RCC 7860 (cell line): ENCODE data around the gene MTCH1.

ENCODE experiments used
- DNase-seq: peaks from one replicate; pipeline ENCODE4 v3.0.0-alpha.2; 2015; ENCODE audit warnings: low spot score
- FAIRE-seq: peaks from 2 replicates; lab custom pipeline; 2012; peaks lifted over from hg19 to GRCh38; lab: Jason Lieb, UNC

MTCH1 gene

GRCh38 chr6:36928547-36928918, 57.5 kb downstream of the MTCH1 start:
- FAIRE-seq (no peak), DNase-seq (no peak)

DNA sequence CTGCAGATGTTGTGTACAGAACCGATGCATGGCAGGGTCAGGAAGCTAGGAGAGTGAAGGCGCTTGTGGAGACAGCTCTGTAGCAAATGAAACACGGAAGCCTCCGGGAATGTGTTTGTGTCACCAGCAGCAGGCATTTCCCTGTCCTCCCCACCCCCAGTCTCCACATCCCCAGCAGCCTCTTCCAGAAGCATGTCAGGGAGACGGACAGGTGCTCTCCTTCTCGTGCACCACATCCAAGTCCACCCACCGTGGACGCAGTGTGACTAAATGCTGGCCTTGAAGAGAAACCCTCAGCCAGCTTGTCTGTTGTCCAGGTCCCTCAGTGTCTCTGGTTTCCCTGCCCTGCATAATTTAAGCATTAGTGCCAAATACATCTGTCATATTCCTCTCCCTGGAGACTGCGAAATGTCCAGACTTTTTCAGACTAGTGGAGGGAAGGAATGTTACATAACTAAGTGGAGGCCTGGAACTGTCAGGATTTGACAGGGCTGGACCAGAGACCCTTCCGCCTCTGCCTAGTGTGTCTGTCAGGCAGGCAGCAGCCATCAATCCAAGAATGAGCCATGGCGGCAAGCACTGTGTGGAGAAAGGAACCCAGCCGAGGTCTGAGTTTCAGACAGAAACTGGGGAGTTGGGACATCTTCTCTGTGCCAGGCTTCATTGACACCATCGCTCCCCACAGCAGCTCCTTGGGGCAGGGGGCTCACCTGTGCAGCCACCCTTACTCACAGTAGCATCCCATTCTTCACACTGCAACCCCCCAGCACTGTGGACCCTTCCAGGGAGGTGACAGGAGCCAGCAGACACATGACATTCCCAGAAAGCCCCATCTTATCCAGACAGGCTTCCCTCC, 58.1 kb downstream of the MTCH1 start:
- no peak for FAIRE-seq
- DNase-seq = no peak

- DNase-seq = no peak
- FAIRE-seq = no peak
These were observed 59.1 kb downstream of the MTCH1 start for GRCh38 chr6:36926708-36927513.

DNA sequence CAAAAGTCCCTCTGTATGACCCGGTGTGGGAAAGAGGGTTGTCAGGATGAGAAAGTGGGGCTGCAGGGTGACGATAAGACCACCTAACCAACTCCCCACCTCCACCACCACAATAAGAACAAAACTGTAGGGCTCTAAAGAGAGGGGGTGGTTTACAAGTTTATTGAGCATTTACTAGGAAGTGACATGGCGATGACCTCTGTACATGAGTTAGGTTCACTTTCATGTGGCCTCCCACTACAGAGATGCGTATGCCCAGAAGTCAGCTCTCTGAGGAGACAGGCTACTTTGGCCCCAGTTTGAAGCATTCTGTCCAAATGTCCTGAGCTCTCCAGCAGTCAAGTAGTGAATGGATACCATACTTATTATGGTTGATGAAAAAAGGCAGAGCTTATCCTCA, 60.2 kb downstream of the MTCH1 start:
- FAIRE-seq = no peak

DNA sequence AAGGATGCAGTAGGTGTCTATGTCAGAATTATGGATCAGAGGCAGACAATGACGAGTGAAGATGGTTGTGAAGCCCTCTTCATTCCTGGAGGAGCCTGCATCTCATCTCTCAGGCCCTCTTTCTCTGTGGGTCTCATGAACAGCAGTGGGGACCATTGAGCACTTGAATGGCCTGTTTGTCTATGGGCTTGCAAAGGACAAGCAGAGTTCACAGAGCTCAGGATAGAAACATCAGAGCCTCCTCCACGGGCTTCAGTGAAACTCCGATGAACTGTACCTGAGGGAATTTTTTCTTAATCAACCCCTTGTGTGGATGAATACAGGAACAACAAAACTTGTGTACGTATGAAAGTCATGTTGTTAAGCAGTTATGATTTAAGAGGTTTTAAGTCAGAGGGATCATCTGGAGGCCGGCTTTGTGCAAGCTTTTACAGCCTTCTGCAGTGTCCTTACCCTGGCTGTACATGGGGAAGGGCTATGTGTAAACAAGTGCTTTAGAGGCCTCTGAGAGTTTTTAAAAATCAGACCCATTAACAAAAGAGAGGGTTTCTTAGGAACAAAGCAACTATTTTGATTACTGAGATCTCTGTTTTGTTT, 61.1 kb downstream of the MTCH1 start:
- no peak for DNase-seq
- no peak for FAIRE-seq

More for the DNA sequence above, 60.2 kb downstream of the MTCH1 start:
- no peak for DNase-seq

- FAIRE-seq = no peak
- DNase-seq = no peak
These were observed 61.9 kb downstream of the MTCH1 start for GRCh38 chr6:36924131-36924530.

DNA sequence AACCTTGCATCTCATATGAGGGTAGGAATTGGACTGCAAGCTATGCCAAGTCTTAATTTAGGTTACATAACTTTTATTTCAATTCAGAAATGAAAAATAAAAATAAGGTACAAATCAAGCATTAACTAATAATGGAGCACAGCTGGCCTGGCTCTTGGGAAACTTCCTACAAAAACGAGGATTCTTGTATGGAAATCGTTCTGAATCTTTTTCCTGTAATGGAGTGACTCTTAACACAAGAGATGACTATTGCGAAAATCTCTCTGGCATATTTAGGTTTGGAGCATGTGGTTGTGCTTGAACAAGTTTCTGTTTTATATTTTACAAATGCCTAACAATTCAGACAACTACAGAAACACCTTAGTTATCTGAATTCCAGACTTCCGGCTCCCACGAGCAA, 65.5 kb downstream of the MTCH1 start:
- DNase-seq (no peak), FAIRE-seq (no peak)

DNA sequence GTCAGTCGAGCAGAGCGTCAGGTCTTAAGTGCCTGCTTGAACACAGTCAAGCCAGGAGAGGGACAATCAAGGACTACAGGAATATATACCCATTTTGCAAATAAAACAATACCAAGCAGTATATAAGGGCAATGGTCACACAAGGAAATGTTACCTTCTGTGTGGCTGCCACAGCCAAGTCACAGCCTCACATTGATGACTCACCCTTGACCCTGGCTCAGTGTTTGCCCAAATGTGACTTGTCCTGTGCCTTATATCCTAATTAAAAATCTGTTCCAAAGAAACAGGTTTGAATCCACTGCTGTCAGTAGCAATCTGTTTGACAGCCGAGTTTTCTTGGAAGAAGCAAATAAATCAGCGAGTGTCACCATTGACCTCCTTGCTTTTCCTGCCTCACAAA, 65.9 kb downstream of the MTCH1 start:
- DNase-seq (no peak), FAIRE-seq (no peak)
